Stimulated activated CD8-positive, alpha-beta memory T cell treated with anti-CD3 and anti-CD28 coated beads, Interleukin-12 subunit alpha, Interleukin-12 subunit beta, amount 100 ng/mL, for 24 hours (primary cell): ENCODE results near the gene GOLGA8N.
"Not testable (repeated sequence)": the region's sequence is repeated elsewhere in the genome, so short reads cannot be mapped to it uniquely, and the experiment has no call there.

Source experiments
- DNase-seq: peaks from one replicate; pipeline ENCODE4 v3.0.0-alpha.2; 2020; ENCODE audit errors: extremely low read depth

Gene GOLGA8N

GRCh38 chr15:32593151-32593550, at the start of gene GOLGA8N:
Gene GOLGA8N (plus strand): TSS chr15:32593456.
- not testable (repeated sequence) for DNase-seq

- DNase-seq = not testable (repeated sequence)
Observed at GRCh38 chr15:32543456-32543855, 49.8 kb upstream of the GOLGA8N start.

GRCh38 chr15:32545129-32545528, 48.1 kb upstream of the GOLGA8N start:
- not testable (repeated sequence) for DNase-seq

GRCh38 chr15:32554587-32554986, 38.7 kb upstream of the GOLGA8N start:
- not testable (repeated sequence) for DNase-seq

GRCh38 chr15:32562198-32562597, 31.1 kb upstream of the GOLGA8N start:
- DNase-seq = not testable (repeated sequence)

- not testable (repeated sequence) for DNase-seq
Observed at GRCh38 chr15:32568988-32569387, 24.3 kb upstream of the GOLGA8N start.

- DNase-seq = not testable (repeated sequence)
Observed at GRCh38 chr15:32578482-32578881, 14.8 kb upstream of the GOLGA8N start.

GRCh38 chr15:32585844-32586243, 7.4 kb upstream of the GOLGA8N start:
- DNase-seq = not testable (repeated sequence)

- DNase-seq = not testable (repeated sequence)
Observed at GRCh38 chr15:32609518-32609917, 16.3 kb downstream of the GOLGA8N start.

- DNase-seq = not testable (repeated sequence)
Observed at GRCh38 chr15:32610719-32611118, 17.5 kb downstream of the GOLGA8N start.

GRCh38 chr15:32614712-32615050, 21.4 kb downstream of the GOLGA8N start:
- DNase-seq = not testable (repeated sequence)

- DNase-seq = peak; percentile 67
Observed at GRCh38 chr15:32615051-32615870, 22.0 kb downstream of the GOLGA8N start, which contains the start of gene ARHGAP11A. Gene ARHGAP11A (plus strand): TSS chr15:32615504. CDS start chr15:32616212, 708 bp downstream.

- DNase-seq = not testable (repeated sequence)
Observed at GRCh38 chr15:32615871-32616426, 22.7 kb downstream of the GOLGA8N start.

GRCh38 chr15:32636410-32636809, 43.2 kb downstream of the GOLGA8N start:
- DNase-seq = no peak

GRCh38 chr15:32636908-32637567, 43.8 kb downstream of the GOLGA8N start:
- no peak for DNase-seq

GRCh38 chr15:32637704-32638103, 44.4 kb downstream of the GOLGA8N start:
- no peak for DNase-seq

GRCh38 chr15:32641517-32642059, 48.3 kb downstream of the GOLGA8N start, which contains the start of gene SCG5:
Gene SCG5 (plus strand): TSS chr15:32641710. CDS start chr15:32643593, 1,883 bp downstream.
- DNase-seq = no peak

- no peak for DNase-seq
Observed at GRCh38 chr15:32642667-32643435, 49.6 kb downstream of the GOLGA8N start.

GRCh38 chr15:32643907-32644445, 50.7 kb downstream of the GOLGA8N start:
- DNase-seq = no peak

GRCh38 chr15:32646291-32646690, 53.0 kb downstream of the GOLGA8N start:
- no peak for DNase-seq

- DNase-seq = no peak
Observed at GRCh38 chr15:32649342-32649741, 56.1 kb downstream of the GOLGA8N start.
